Heart left ventricle (tissue), 16 donors: Measurements from ENCODE around the gene TRIP12. TPM values are rescaled to one million over a fixed set of nuclear protein-coding genes. Genes with fewer than 3 reads are reported as not detected.
"Not testable (repeated sequence)": the region's sequence is repeated elsewhere in the genome, so short reads cannot be mapped to it uniquely, and the experiment has no call there.

Experiments
- ATAC-seq, 4 donors: fragments of 200-7000 bp; cut with Tn5 transposase; one replicate each; pipeline ENCODE4 v1.9.1; 2020 to 2022; ENCODE audit warnings: moderate library complexity in 4 of 4, mild to moderate bottlenecking in 3 of 4, moderate number of reproducible peaks in 1 of 4
- DNase-seq, 5 donors: peaks; one replicate each; pipeline ENCODE4 v3.0.0-alpha.2; 2020
- H3K27ac ChIP-seq, 12 donors: fragments of 200-600 bp; sonication (generic) in 4 of 12; one replicate each; pipeline versions ENCODE4 v1.5.0 to v1.8.0; 2016 to 2022; ENCODE audit warnings: mild to moderate bottlenecking in 2 of 12
- H3K27me3 ChIP-seq, 9 donors: fragments of 200-600 bp; sonication (generic) in 2 of 9; one replicate each; pipeline versions ENCODE4 v1.5.1 to v1.8.0; 2016 to 2022; ENCODE audit warnings: mild to moderate bottlenecking in 3 of 9
- H3K36me3 ChIP-seq, 9 donors: fragments of 200-600 bp; sonication (generic) in 2 of 9; one replicate each; pipeline versions ENCODE4 v1.5.0 to v1.8.0; 2018 to 2022; ENCODE audit warnings: mild to moderate bottlenecking in 2 of 9
- H3K4me1 ChIP-seq, 12 donors: fragments of 200-600 bp; sonication (generic) in 4 of 12; one replicate each; pipeline versions ENCODE4 v1.5.0 to v1.8.0; 2016 to 2022; ENCODE audit warnings: mild to moderate bottlenecking in 3 of 12
- H3K4me3 ChIP-seq, 12 donors: fragments of 200-600 bp; sonication (generic) in 4 of 12; one replicate each; pipeline versions ENCODE4 v1.5.0 to v1.8.0; 2017 to 2022; ENCODE audit warnings: mild to moderate bottlenecking in 9 of 12, moderate library complexity in 4 of 12
- H3K9me3 ChIP-seq, 12 donors: fragments of 200-600 bp; sonication (generic) in 4 of 12; one replicate each; pipeline versions ENCODE4 v1.5.0 to v1.8.0; 2016 to 2022; ENCODE audit warnings: mild to moderate bottlenecking in 1 of 12
- CTCF ChIP-seq, 12 donors: fragments of 200-600 bp; sonication (generic) in 4 of 12; IDR thresholded peaks; one replicate each; pipeline versions ENCODE4 v1.5.0 to v1.8.0; 2018 to 2022; ENCODE audit warnings: antibody characterized with exemption in 12 of 12, mild to moderate bottlenecking in 5 of 12
- POLR2A ChIP-seq, 2 donors: fragments of 450-650 bp; IDR thresholded peaks; one replicate each; pipeline ENCODE4 v1.6.1; 2017; ENCODE audit warnings: antibody characterized with exemption in 2 of 2, mild to moderate bottlenecking in 2 of 2, moderate library complexity in 2 of 2
- WGBS, 4 donors: extraction: QIAGEN DNeasy Blood & Tissue Kit in 2 of 4; methylation state at CpG; one replicate each; pipeline versions ENCODE4 v1.1.5 to v1.1.7; 2013 to 2018; 5-methylcytosine and 5-hydroxymethylcytosine counted together
- intact Hi-C, 10 donors: fragments of 100-400 bp; cut with DNase I; formaldehyde crosslinking; loops; one replicate each; pipeline versions ENCODE4 v1.11.1 to v1.14.2; 2022
- long read RNA-seq, 3 donors: library from polyadenylated mRNA; unstranded; transcript quantifications; one replicate each; pipeline ENCODE4 v2.0.0, GENCODE V29; 2020 to 2021
- polyA plus RNA-seq, 2 donors: library from polyadenylated mRNA; stranded (reverse); fragments of 200-250 nt; gene quantifications; one replicate each; pipeline ENCODE4 v1.2.3, GENCODE V29; 2013
- total RNA-seq, 9 donors: library from RNA; depleted of rRNA in 2 of 9; stranded (reverse); fragments of >200 nt in 2 of 9; fragmentation: NEBNext Ultra II Directional in 3 of 9; extraction: Animal tissue kit (Norgen Biotek cat#: 25700) in 3 of 9; gene quantifications; one replicate each; pipeline versions ENCODE4 v1.1.0 to v1.2.4, GENCODE V29; 2016 to 2023
- donor health status: ischemic (EF 13 %, LVEDD 7.1; RV severe dilation, severe dysfunction).
- donor health status: healthy with polysubstance abuse.
- donor health status: DM: no; HTN: yes; CAD: no.
- donor health status: DM: no; HTN: no; CAD: no.
- donor health status: ischemic (EF 25% LVEDD 6.9; RV normal size, moderate dysfunction).
- donor health status: ischemic (EF 25% LVEDD 5.7; RV mildly dilated, moderate dysfunction).
- donor health status: healthy.
- donor health status: DM: yes; HTN: yes; CAD: no.
- donor health status: ischemic (EF 35%, LVEDD 5.7; RV mildly dilated, moderate dysfunction).
- donor health status: nonischemic (EF 11% LVEDD 7.7; RV severe dilation, severe dysfunction).
- donor health status: DM: yes; HTN: yes; CAD: no.
- donor health status: PGD.
- donor health status: ischemic (EF 29% LVEDD 5.4; RV normal size, mild dysfunction).
- donor health status: nonischemic (EF 23%, LVEDD 6.1; RV moderate dilation, normal function).

The TRIP12 gene
- total RNA-seq, result 100 to 1,000 TPM in 8 of 9 donors, 10 to 100 TPM in 1; 90.3 to 245 (median 208) TPM
- 10 to 100 TPM; 16.1 to 82.3 TPM for polyA plus RNA-seq
- long read RNA-seq, donor 1, partial matches to known transcripts, result 14 of 51 reads
- long read RNA-seq, donor 1, other reads (novel, unspliced or antisense), result 35 of 51 reads
- long read RNA-seq, donor 2, partial matches to known transcripts, result 31 of 53 reads
- long read RNA-seq, donor 2, other reads (novel, unspliced or antisense), result 21 of 53 reads
- long read RNA-seq, donor 3, full-length matches to known transcripts, result 2 of 73 reads
- long read RNA-seq, donor 3, partial matches to known transcripts, result 22 of 73 reads
- long read RNA-seq, donor 3, other reads (novel, unspliced or antisense), result 49 of 73 reads

- Histone ChIP-seq H3K27ac (peak within 1 kb of the TSS; percentile 90 to 100 (median 98)), H3K9me3 (no peaks in the 10 kb centered on the region), H3K27me3 (no peaks in the 10 kb centered on the region), H3K4me3 (peak within 1 kb of the TSS; percentile 77 to 98 (median 90)), H3K4me1 (peaks cover 0 to 42% (median 25%) of the 10 kb centered on the region in 12 donors), H3K36me3 (peaks cover 0 to 14% (median 2%) of the 10 kb centered on the region in 9 donors)
- DNase-seq, result peak; percentile 93 to 96 (median 95)
- no peak for TF ChIP-seq POLR2A (IDR thresholded peaks at IDR 0.05)
- TF ChIP-seq CTCF (IDR thresholded peaks at IDR 0.05), result no peak
- intact Hi-C loops, result loop anchor here in 6 of 10 donors (1.0 to 5.0 kb wide), 3 partner anchors 120 to 140 kb away; no protein-coding TSS in a partner anchor
- 0 to 1% (median 0%) methylated on average over 4 to 49 of the region's 49 CpGs for WGBS, 4 donors
- peak; percentile 91 to 95 (median 93) for ATAC-seq
Observed at GRCh38 chr2:229921892-229922448, at the start of gene TRIP12. TSS of gene TRIP12 (minus strand) at chr2:229922009. CDS start at chr2:229880079, 41,930 bp downstream.

- intact Hi-C loops, result no loop called here
- DNase-seq (no peak), ATAC-seq (no peak)
- Histone ChIP-seq H3K27me3 (no peaks in the 10 kb centered on the region), H3K36me3 (no peaks in the 10 kb centered on the region), H3K9me3 (no peaks in the 10 kb centered on the region), H3K27ac (no peak overlapping the region), H3K4me3 (no peak overlapping the region), H3K4me1 (peaks cover 0 to 8% (median 0%) of the 10 kb centered on the region in 12 donors)
- TF ChIP-seq CTCF (IDR thresholded peaks at IDR 0.05) (no peak), POLR2A (IDR thresholded peaks at IDR 0.05) (no peak)
- 84 to 99% (median 98%) methylated on average over 3 of the region's 3 CpGs for WGBS, 4 donors
Observed at GRCh38 chr2:229971298-229971790, 49.5 kb upstream of the TRIP12 start.

- DNase-seq (no peak), ATAC-seq (no peak)
- H3K27me3 ChIP-seq, result no peaks in the 10 kb centered on the region
- H3K36me3 ChIP-seq, result no peaks in the 10 kb centered on the region
- no peak overlapping the region for H3K27ac ChIP-seq
- WGBS, 4 donors, result 71 to 82% (median 78%) methylated on average over 3 of the region's 3 CpGs
- H3K4me3 ChIP-seq, result no peak overlapping the region
- TF ChIP-seq POLR2A (IDR thresholded peaks at IDR 0.05) (no peak), CTCF (IDR thresholded peaks at IDR 0.05) (no peak)
- intact Hi-C loops, result no loop called here
- peaks cover 0 to 8% (median 0%) of the 10 kb centered on the region in 12 donors for H3K4me1 ChIP-seq
- no peaks in the 10 kb centered on the region for H3K9me3 ChIP-seq
Observed at GRCh38 chr2:229970406-229970805, 48.6 kb upstream of the TRIP12 start.

- intact Hi-C loops, result no loop called here
- TF ChIP-seq CTCF (IDR thresholded peaks at IDR 0.05) (no peak), POLR2A (IDR thresholded peaks at IDR 0.05) (no peak)
- Histone ChIP-seq H3K4me3 (no peak overlapping the region), H3K27me3 (no peaks in the 10 kb centered on the region), H3K36me3 (no peaks in the 10 kb centered on the region), H3K9me3 (no peaks in the 10 kb centered on the region), H3K4me1 (peaks cover 0 to 8% (median 0%) of the 10 kb centered on the region in 12 donors), H3K27ac (no peak overlapping the region)
- WGBS, 4 donors, result 88 to 94% (median 90%) methylated on average over 3 of the region's 3 CpGs
- DNase-seq (no peak), ATAC-seq (no peak)
Observed at GRCh38 chr2:229969921-229970320, 48.1 kb upstream of the TRIP12 start.

- intact Hi-C loops, H3K4me3 ChIP-seq, H3K27me3 ChIP-seq, DNase-seq, H3K36me3 ChIP-seq, H3K9me3 ChIP-seq, H3K27ac ChIP-seq, H3K4me1 ChIP-seq, ATAC-seq: not testable (repeated sequence)
- 95 to 98% (median 97%) methylated on average over 9 of the region's 9 CpGs for WGBS, 4 donors
Observed at GRCh38 chr2:229963596-229963995, 41.8 kb upstream of the TRIP12 start.
